Neural cell (in vitro differentiated cells): ENCODE data around the gene SF3B1. TPM values are rescaled to one million over a fixed set of nuclear protein-coding genes. Genes with fewer than 3 reads are reported as not detected.

ENCODE experiments used
- H2AFZ ChIP-seq: fragments of 200-600, 300-800 bp; sonication (generic), shearing (Covaris generic); 2 replicates; pipeline ENCODE4 v1.6.0; 2014; ENCODE audit warnings: low read depth, mild to moderate bottlenecking, antibody characterized with exemption, low read length, moderate library complexity
- H3F3A ChIP-seq: fragments of 200-600 bp; shearing (Covaris generic); 2 replicates; pipeline ENCODE4 v1.6.1; 2016; ENCODE audit warnings: mild to moderate bottlenecking, moderate library complexity, mixed read lengths, antibody characterized with exemption, low read length; ENCODE audit not compliant: insufficient read depth, poor library complexity, severe bottlenecking
- H3K27ac ChIP-seq: fragments of 200-600, 300-800 bp; sonication (generic), shearing (Covaris generic); 2 replicates; pipeline ENCODE4 v1.5.1; 2014; ENCODE audit warnings: mild to moderate bottlenecking, low read length, moderate library complexity
- H3K27me3 ChIP-seq: fragments of 300-800, 200-600 bp; sonication (generic), shearing (Covaris generic); 2 replicates; pipeline ENCODE4 v1.6.0; 2014; ENCODE audit warnings: mild to moderate bottlenecking, low read depth, low read length, moderate library complexity; ENCODE audit not compliant: insufficient read depth
- H3K36me3 ChIP-seq: fragments of 300-800, 200-600 bp; sonication (generic), shearing (Covaris generic); 2 replicates; pipeline ENCODE4 v1.5.1; 2014; ENCODE audit warnings: mild to moderate bottlenecking, antibody characterized with exemption, low read length, moderate library complexity; ENCODE audit not compliant: insufficient read depth
- H3K4me2 ChIP-seq: fragments of 300-800, 200-600 bp; sonication (generic), shearing (Covaris generic); 2 replicates; pipeline ENCODE4 v1.6.0; 2014; ENCODE audit warnings: mild to moderate bottlenecking, low read length
- H3K4me3 ChIP-seq: fragments of 300-800, 200-600 bp; sonication (generic), shearing (Covaris generic); 2 replicates; pipeline ENCODE4 v1.5.1; 2014; ENCODE audit warnings: mild to moderate bottlenecking, low read length, moderate library complexity
- H3K79me2 ChIP-seq: fragments of 200-600 bp; shearing (Covaris generic); replicated peaks from 2 replicates; pipeline ENCODE4 v1.6.0; 2014; ENCODE audit warnings: mild to moderate bottlenecking, low read length, moderate library complexity; ENCODE audit not compliant: insufficient read depth
- H3K9ac ChIP-seq: fragments of 300-800, 200-600 bp; sonication (generic), shearing (Covaris generic); 2 replicates; pipeline ENCODE4 v1.6.1; 2016; ENCODE audit warnings: mild to moderate bottlenecking, low read length, mixed read lengths
- H3K9me2 ChIP-seq: fragments of 200-600 bp; shearing (Covaris generic); 2 replicates; pipeline ENCODE4 v1.6.1; 2016; ENCODE audit warnings: mild to moderate bottlenecking, low read length, mixed read lengths; ENCODE audit not compliant: insufficient read depth
- H3K9me3 ChIP-seq: fragments of 200-600, 300-800 bp; sonication (generic), shearing (Covaris generic); 2 replicates; pipeline ENCODE4 v1.6.1; 2016; ENCODE audit warnings: mild to moderate bottlenecking, mixed run types, low read length, moderate library complexity, mixed read lengths
- H4K20me1 ChIP-seq: fragments of 200-600 bp; shearing (Covaris generic); 2 replicates; pipeline ENCODE4 v1.6.1; 2016; ENCODE audit warnings: mild to moderate bottlenecking, mixed run types; ENCODE audit not compliant: insufficient read depth
- CTCF ChIP-seq: fragments of 450-650 bp; IDR thresholded peaks from 2 replicates; pipeline ENCODE4 v1.5.1; 2014; ENCODE audit warnings: antibody characterized with exemption, mild to moderate bottlenecking, moderate library complexity; ENCODE audit not compliant: poor library complexity, severe bottlenecking
- EP300 ChIP-seq: fragments of 450-650 bp; conservative IDR thresholded peaks from 2 replicates; pipeline ENCODE4 v1.6.1; 2014; ENCODE audit warnings: antibody characterized with exemption, mild to moderate bottlenecking, moderate library complexity; ENCODE audit not compliant: poor library complexity, severe bottlenecking
- EZH2 ChIP-seq: fragments of 200-600, 300-800 bp; shearing (Covaris generic), sonication (generic); IDR thresholded peaks from 2 replicates; pipeline ENCODE4 v1.6.1; 2014; ENCODE audit warnings: antibody characterized with exemption, low read length, borderline replicate concordance, mild to moderate bottlenecking; ENCODE audit not compliant: insufficient read depth, poor library complexity, severe bottlenecking
- MXI1 ChIP-seq: fragments of 450-650 bp; conservative IDR thresholded peaks from 2 replicates; pipeline ENCODE4 v1.6.1; 2014; ENCODE audit warnings: antibody characterized with exemption, mild to moderate bottlenecking; ENCODE audit not compliant: poor library complexity, severe bottlenecking
- POLR2AphosphoS5 ChIP-seq: IDR thresholded peaks from 2 replicates; pipeline ENCODE4 v1.6.1; 2012
- RAD21 ChIP-seq: fragments of 450-650 bp; conservative IDR thresholded peaks from 2 replicates; pipeline ENCODE4 v1.6.1; 2014; ENCODE audit warnings: antibody characterized with exemption, mild to moderate bottlenecking, moderate library complexity
- REST ChIP-seq: IDR thresholded peaks from 2 replicates; pipeline ENCODE4 v1.6.1; 2012; ENCODE audit warnings: borderline replicate concordance
- SMC3 ChIP-seq: fragments of 450-650 bp; conservative IDR thresholded peaks from 2 replicates; pipeline ENCODE4 v1.6.1; 2014; ENCODE audit warnings: antibody characterized with exemption, mild to moderate bottlenecking, moderate library complexity; ENCODE audit not compliant: poor library complexity
- TAF1 ChIP-seq: IDR thresholded peaks from 2 replicates; pipeline ENCODE4 v1.6.1; 2012; ENCODE audit warnings: low read depth
- polyA plus RNA-seq: library from polyadenylated mRNA; depleted of rRNA; stranded (reverse); fragments of >200 nt; gene quantifications from 2 replicates; pipeline ENCODE4 v1.2.3, GENCODE V29; 2014

Gene SF3B1
- polyA plus RNA-seq, 1 donor from 2014 or later = 1,143 TPM

GRCh38 chr2:197387179-197387578 lies 47.6 kb downstream of the SF3B1 start:
- Histone ChIP-seq H3K27me3 (no peaks in the 10 kb centered on the region), H3K27ac (no peak overlapping the region), H3K79me2 (no peaks in the 10 kb centered on the region), H3K36me3 (no peaks in the 10 kb centered on the region), H3K4me3 (no peak overlapping the region), H3K9ac (no peak overlapping the region), H3K9me2 (no peaks in the 10 kb centered on the region), H3K4me2 (no peak overlapping the region), H2AFZ (no peak overlapping the region), H4K20me1 (no peaks in the 10 kb centered on the region), H3K9me3 (no peaks in the 10 kb centered on the region), H3F3A (no peaks in the 10 kb centered on the region)
- TF ChIP-seq REST = no peak
- no peak for TF ChIP-seq EP300
- no peak for TF ChIP-seq EZH2
- TF ChIP-seq TAF1 = no peak
- no peak for TF ChIP-seq MXI1
- TF ChIP-seq RAD21 = no peak
- no peak for TF ChIP-seq SMC3
- no peak for TF ChIP-seq CTCF
- no peak for TF ChIP-seq POLR2AphosphoS5

- Histone ChIP-seq H3K27ac (no peak overlapping the region), H4K20me1 (no peaks in the 10 kb centered on the region), H3K36me3 (no peaks in the 10 kb centered on the region), H3K9ac (no peak overlapping the region), H3K9me3 (no peaks in the 10 kb centered on the region), H3F3A (no peaks in the 10 kb centered on the region), H2AFZ (no peak overlapping the region), H3K79me2 (no peaks in the 10 kb centered on the region), H3K27me3 (no peaks in the 10 kb centered on the region), H3K9me2 (no peaks in the 10 kb centered on the region), H3K4me3 (no peak overlapping the region), H3K4me2 (no peak overlapping the region)
- TF ChIP-seq TAF1 = no peak
- no peak for TF ChIP-seq EP300
- TF ChIP-seq SMC3 = no peak
- no peak for TF ChIP-seq CTCF
- no peak for TF ChIP-seq POLR2AphosphoS5
- TF ChIP-seq RAD21 = no peak
- TF ChIP-seq MXI1 = no peak
- no peak for TF ChIP-seq REST
These were observed 48.6 kb downstream of the SF3B1 start for GRCh38 chr2:197386242-197386641.
